Parathyroid adenoma (tissue), 2 donors: ENCODE data around the gene GSE1.
A peak's percentile ranks its signal among the peaks of the same experiment; 100 is the strongest.

Experiments used
- H2AFZ ChIP-seq: fragments of 300-600 bp; sonication (generic); one replicate; pipeline ENCODE4 v1.7.0; 2017; ENCODE audit warnings: antibody characterized with exemption, mild to moderate bottlenecking
- H3K27ac ChIP-seq: fragments of 300-600 bp; sonication (generic); one replicate; pipeline ENCODE4 v1.7.0; 2017
- H3K27me3 ChIP-seq: fragments of 300-600 bp; sonication (generic); one replicate; pipeline ENCODE4 v1.7.0; 2017; ENCODE audit warnings: low read length; ENCODE audit not compliant: control insufficient read depth, insufficient read depth
- H3K36me3 ChIP-seq: fragments of 300-600 bp; sonication (generic); one replicate; pipeline ENCODE4 v1.7.0; 2017; ENCODE audit warnings: low read length; ENCODE audit not compliant: control insufficient read depth, insufficient read depth
- H3K4me1 ChIP-seq: fragments of 300-600 bp; sonication (generic); one replicate; pipeline ENCODE4 v1.7.0; 2017; ENCODE audit warnings: control low read depth
- H3K4me2 ChIP-seq: fragments of 300-600 bp; sonication (generic); one replicate; pipeline ENCODE4 v1.7.0; 2017; ENCODE audit warnings: low read length
- H3K4me3 ChIP-seq: fragments of 300-600 bp; sonication (generic); one replicate; pipeline ENCODE4 v1.7.0; 2017; ENCODE audit warnings: low read depth, low read length
- H3K79me2 ChIP-seq: fragments of 300-600 bp; sonication (generic); one replicate; pipeline ENCODE4 v1.7.0; 2017; ENCODE audit warnings: control low read depth
- H3K9ac ChIP-seq: fragments of 300-600 bp; sonication (generic); one replicate; pipeline ENCODE4 v1.7.0; 2017; ENCODE audit warnings: mild to moderate bottlenecking
- H3K9me3 ChIP-seq: fragments of 300-600 bp; sonication (generic); one replicate; pipeline ENCODE4 v1.7.0; 2017; ENCODE audit warnings: low read length; ENCODE audit not compliant: control insufficient read depth
- TF ChIP-seq, protein P1 (sequence below): fragments of 300-600 bp; sonication (generic); IDR thresholded peaks from one replicate; pipeline ENCODE4 v1.7.0; 2017; ENCODE audit warnings: antibody characterized with exemption, mild to moderate bottlenecking
- donor health status: primary hyperparathyroidism.

GSE1 gene

DNA sequence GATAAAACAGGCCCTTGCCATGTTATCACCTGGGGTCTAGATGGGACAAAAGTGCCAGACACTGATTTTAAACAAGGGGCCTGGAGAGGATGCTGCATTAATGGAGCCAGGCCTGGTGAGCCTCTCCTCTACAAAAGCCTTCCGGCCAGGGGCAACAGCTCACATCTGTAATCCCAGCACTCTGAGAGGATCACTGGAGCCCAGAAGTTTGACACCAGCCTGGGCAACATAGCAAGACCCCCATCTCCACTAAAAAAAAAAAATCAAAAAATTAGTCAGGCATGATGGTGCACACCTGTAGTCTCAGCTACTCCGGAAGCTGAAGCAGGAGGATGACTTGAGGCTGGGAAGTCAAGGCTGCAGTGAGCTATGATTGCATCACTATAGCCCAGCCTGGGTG, 72.1 kb downstream of the GSE1 start:
- Histone ChIP-seq H3K9ac (no peak overlapping the region), H2AFZ (no peak overlapping the region), H3K4me1 (peaks cover 46% of the 10 kb centered on the region), H3K4me3 (no peak overlapping the region), H3K79me2 (no peaks in the 10 kb centered on the region), H3K36me3 (no peaks in the 10 kb centered on the region), H3K4me2 (no peak overlapping the region), H3K27me3 (no peaks in the 10 kb centered on the region), H3K9me3 (no peaks in the 10 kb centered on the region), H3K27ac (no peak overlapping the region)
- TF ChIP-seq, protein P1, sequence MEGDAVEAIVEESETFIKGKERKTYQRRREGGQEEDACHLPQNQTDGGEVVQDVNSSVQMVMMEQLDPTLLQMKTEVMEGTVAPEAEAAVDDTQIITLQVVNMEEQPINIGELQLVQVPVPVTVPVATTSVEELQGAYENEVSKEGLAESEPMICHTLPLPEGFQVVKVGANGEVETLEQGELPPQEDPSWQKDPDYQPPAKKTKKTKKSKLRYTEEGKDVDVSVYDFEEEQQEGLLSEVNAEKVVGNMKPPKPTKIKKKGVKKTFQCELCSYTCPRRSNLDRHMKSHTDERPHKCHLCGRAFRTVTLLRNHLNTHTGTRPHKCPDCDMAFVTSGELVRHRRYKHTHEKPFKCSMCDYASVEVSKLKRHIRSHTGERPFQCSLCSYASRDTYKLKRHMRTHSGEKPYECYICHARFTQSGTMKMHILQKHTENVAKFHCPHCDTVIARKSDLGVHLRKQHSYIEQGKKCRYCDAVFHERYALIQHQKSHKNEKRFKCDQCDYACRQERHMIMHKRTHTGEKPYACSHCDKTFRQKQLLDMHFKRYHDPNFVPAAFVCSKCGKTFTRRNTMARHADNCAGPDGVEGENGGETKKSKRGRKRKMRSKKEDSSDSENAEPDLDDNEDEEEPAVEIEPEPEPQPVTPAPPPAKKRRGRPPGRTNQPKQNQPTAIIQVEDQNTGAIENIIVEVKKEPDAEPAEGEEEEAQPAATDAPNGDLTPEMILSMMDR = no peak

DNA sequence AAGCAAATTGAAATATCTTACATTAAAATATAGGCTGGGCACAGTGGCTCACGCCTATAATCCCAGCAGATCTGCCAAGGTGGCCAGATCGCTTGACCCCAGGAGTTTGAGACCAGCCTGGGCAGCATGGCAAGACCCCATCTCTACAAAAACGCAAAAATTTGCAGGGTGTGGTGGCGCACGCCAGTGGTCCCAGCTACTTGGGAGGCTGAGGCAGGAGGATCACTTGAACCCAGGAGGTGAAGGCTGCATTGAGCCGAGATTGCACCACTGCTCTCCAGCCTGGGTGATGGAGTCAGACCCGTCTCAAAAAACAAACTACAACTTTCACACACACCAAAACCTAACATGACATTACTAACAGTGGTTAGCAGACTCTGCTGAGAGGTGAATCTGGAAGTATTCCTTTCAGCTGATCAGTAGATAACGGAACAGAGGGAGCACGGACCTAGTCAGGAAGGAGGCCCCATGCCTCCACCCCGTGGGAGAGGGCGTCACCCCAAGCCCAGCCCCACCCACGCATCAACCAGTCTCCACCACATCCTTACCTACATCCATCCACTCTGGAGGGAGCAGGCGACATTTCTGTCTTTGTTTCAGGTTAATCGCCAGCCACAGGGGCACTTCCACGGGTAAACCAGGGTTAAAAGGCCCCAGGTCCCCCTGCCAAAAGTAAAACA, 73.9 kb downstream of the GSE1 start:
- peaks cover 33% of the 10 kb centered on the region for H3K4me1 ChIP-seq
- H3K9ac ChIP-seq = no peak overlapping the region
- no peak overlapping the region for H3K4me3 ChIP-seq
- no peak overlapping the region for H3K27ac ChIP-seq
- H3K79me2 ChIP-seq = no peaks in the 10 kb centered on the region
- H3K36me3 ChIP-seq = no peaks in the 10 kb centered on the region
- H3K27me3 ChIP-seq = no peaks in the 10 kb centered on the region
- no peak overlapping the region for H3K4me2 ChIP-seq
- TF ChIP-seq, protein P1 = no peak
- no peak overlapping the region for H2AFZ ChIP-seq
- H3K9me3 ChIP-seq = no peaks in the 10 kb centered on the region

DNA sequence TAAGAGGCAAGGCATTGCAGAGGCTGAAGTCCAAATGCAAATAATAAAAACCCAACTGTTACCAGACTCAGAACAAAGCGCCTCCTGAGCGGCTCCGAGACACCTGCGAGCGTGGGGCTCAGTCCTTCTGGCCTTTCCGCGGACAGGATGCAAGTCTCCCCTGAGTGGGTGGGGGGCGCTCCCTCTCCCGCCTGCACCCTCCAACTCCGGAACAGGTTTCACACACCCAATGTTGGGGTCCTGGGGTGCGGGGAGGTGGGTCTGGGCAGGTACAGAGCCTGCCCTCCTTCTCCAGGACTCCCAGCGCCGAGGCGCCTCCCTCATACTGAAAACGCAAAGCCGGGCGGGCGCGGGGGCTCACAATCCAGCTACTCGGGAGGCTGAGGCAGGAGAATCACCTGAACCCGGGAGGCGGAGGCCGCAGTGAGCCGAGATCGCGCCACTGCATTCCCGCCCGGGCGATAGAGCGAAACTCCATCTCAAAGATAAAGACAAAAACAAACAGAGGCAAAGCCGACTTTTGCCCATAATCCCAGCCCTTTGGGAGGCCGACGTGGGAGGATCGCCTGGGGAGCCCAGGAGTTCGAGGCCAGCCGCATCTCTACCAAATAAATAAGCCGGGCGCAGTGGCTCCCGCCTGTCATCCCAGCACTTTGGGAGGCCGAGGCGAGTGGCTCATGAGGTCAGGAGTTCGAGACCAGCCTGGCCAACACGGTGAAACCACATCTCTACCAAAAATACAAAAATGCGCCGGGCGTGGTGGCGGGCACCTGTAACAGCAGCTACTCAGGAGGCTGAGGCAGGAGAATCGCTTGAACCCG, 74.7 kb downstream of the GSE1 start:
- Histone ChIP-seq H3K9me3 (no peaks in the 10 kb centered on the region), H3K4me3 (peak overlapping the region; percentile 63), H3K4me2 (peak overlapping the region; percentile 61), H3K9ac (no peak overlapping the region), H3K79me2 (no peaks in the 10 kb centered on the region), H2AFZ (peak overlapping the region; percentile 94), H3K4me1 (peaks cover 27% of the 10 kb centered on the region), H3K27me3 (no peaks in the 10 kb centered on the region), H3K27ac (no peak overlapping the region), H3K36me3 (no peaks in the 10 kb centered on the region)
- TF ChIP-seq, protein P1 = no peak

DNA sequence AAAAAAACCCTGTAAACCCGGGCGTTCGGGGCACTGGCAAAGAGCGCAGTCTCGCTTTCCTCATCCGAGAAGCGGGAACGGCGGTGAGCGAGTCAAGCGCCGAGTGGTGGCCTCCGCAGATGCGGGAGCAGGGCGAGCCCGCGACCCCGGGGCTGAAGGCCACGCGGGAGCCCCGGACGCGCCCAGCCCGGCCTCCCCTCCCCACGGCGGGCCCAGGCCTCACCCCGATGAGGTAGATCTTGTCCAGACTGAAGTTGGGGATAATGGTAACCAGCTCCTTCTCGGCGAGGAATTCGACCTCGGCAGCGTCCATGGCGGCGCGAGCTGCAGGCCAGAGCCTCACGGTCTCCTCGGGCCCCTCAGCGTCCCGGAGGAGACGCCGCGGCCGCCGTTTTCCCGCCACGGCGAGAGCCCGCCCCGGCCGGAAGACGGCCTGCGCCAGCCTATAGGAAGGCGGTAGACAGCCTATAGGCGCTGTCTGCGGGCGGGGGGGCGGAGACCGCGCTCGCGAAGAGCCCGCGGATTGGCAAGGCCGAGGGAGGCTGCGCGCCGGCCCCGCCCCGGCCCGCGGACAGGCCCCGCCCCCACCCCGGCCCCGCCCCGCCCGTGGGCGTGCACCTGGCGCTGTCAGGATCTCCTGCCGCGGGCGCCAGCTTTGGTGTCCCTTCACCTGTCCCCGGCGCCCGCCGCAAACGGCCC, 75.6 kb downstream of the GSE1 start, which contains the start of gene GINS2:
TSS of gene GINS2 (minus strand) at position 369 of the 699 bp plus-strand sequence. CDS start at position 313, 56 bp downstream.
- no peaks in the 10 kb centered on the region for H3K79me2 ChIP-seq
- H3K9ac ChIP-seq = no peak within 1 kb of the TSS
- H3K9me3 ChIP-seq = no peaks in the 10 kb centered on the region
- TF ChIP-seq, protein P1 = no peak
- H3K4me2 ChIP-seq = peak within 1 kb of the TSS; percentile 61
- H3K4me1 ChIP-seq = peaks cover 18% of the 10 kb centered on the region
- H3K27ac ChIP-seq = no peak within 1 kb of the TSS
- peak within 1 kb of the TSS; percentile 94 for H2AFZ ChIP-seq
- H3K27me3 ChIP-seq = no peaks in the 10 kb centered on the region
- no peaks in the 10 kb centered on the region for H3K36me3 ChIP-seq
- peak within 1 kb of the TSS; percentile 63 for H3K4me3 ChIP-seq
